Measurements from ENCODE around the gene CLIC5.

Gene CLIC5

DNA sequence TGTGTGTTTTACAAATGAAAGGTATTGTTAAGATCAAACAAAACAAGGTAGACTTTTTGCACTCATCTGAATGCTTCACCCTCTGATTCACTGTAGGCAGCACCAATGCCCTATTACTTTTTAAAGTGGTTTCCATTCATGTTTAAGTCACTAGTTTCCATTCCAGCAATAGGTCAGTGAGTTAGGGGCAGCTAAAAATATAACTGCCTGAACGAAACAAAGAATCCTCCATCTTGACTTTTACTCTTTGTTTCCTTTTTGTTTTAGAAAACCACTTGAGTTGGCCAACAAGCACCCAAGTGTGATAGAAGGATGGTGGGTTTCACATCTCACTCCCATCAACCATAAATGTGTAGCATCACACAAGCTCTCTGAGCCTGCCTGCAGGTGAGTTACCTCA, 25.5 kb downstream of the CLIC5 start:
- no peak for DNase-seq

DNA sequence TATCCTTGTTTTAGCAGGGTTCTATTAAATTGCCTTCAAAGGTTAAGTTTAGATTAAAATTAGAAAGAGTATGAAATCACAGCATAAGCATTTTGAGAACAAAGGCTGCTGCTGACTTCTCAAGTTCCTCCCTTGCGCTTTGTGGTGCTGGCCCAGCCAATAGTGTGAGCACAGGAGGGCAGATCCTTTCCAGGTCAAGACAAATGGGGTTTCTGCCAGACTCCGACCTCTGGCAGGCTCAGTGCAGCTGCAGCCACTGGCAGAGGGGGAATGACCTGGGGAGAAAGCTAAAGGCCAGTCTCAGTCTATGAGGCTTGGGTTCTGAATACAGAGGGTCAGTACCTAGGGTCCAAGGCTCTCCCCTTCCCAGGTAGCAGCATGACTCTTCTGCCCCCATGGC, 27.0 kb downstream of the CLIC5 start:
- DNase-seq, result no peak

DNA sequence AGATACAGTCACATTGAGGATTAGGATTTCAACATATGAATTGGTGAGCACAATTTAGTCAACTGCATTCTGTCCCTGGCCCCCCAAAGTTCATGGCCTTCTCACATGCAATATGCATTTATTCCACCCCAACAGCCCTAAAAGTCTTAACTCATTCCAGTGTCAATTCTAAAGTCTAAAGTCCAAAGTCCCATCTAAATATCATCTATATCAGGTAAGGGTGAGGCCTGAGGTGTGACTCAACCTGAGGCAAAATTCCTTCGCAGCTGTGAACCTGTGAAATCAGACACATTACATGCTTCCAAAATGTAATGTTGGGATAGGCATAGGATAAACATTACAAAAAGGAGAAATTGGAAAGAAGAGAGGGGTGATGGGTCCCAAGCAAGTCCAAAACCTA, 27.8 kb downstream of the CLIC5 start:
- DNase-seq, result no peak

DNA sequence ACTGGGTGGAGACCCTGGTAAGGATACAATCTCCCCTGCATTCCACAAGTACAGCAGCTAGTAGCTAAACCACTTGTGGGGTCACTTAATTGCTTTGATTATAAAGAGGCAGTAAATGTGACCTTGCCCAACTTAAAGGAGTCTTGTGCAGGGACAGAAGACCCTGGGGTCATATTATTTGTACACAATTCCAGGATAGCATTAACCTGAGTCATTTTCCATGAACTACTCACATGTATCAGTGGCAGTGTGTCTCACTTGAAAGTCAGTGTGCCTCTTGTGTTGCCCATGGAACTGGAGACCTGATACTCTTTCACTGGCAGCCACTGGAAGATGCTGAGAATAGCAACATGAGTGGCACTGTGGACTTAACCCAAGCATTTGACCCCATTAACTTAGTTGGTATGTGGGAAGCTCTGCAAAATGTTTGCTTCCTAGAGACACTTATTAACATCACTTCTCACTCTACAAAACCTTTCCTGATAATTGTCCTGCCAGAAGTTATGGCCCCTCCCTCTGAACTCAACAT, 28.9 kb downstream of the CLIC5 start:
- DNase-seq, result no peak

GRCh38 chr6:45984788-45985425, 30.8 kb downstream of the CLIC5 start:
- DNase-seq, result no peak

DNA sequence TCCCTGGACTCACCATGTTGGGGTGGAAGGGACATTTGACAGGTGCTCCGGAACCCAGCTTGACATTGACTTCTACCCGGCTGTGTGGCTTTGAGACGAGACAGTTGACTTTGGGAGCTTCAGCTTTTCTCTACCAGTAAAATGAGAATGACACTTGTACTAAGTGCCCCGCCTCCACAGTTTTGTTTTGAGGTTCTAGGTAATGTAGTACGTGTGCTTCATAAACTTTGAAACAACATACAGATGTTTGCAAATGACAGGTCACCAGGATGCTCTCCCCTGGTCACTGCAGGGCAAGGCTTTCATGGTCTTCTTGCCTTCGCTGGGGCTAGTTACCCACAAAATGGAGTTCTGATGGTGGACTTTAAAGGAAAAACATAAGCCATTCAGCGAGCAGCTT, 31.3 kb downstream of the CLIC5 start:
- no peak for DNase-seq

DNA sequence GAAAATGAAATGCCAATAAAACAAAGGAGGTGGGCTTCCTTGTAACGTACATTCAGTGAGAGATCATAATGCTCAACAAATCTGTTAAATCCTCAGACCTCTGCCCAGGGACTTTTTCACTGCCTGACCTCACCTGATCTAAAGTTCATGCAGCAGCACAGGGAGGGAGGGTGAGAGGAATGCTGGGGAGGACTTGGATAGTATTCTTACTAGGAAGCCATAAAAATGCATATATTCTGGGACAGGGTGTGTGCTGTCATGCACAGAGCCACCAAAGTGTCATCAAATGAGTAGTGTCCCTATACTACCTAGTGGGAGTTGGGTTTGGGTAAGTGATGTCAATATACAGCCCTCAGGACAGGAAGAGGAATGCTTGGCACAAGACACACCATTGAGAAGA, 32.6 kb downstream of the CLIC5 start:
- no peak for DNase-seq

- DNase-seq, result no peak
Measured at GRCh38 chr6:45982280-45983036, 33.2 kb downstream of the CLIC5 start.

GRCh38 chr6:45981046-45981445, 34.6 kb downstream of the CLIC5 start:
- DNase-seq, result no peak

GRCh38 chr6:45979311-45979710, 36.3 kb downstream of the CLIC5 start:
- no peak for DNase-seq

DNA sequence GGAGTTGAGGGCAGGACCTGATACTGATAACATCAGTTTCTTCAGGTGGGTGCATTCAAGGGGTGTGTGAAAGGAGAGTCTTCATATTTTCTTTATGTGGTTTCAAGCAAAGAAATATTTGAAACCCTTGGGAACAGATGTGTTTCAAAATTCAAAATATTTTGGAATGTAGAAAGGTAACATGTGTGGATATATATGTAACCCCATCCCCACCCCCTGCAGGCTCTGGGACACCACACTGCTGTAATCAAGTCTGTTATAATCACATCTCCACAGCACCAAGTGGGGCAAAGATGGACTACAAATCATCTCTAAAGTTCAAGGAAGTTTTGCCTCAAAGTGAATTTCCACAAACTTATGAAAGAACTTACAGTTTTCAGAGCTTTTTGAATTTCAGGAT, 41.1 kb downstream of the CLIC5 start:
- no peak for DNase-seq

DNA sequence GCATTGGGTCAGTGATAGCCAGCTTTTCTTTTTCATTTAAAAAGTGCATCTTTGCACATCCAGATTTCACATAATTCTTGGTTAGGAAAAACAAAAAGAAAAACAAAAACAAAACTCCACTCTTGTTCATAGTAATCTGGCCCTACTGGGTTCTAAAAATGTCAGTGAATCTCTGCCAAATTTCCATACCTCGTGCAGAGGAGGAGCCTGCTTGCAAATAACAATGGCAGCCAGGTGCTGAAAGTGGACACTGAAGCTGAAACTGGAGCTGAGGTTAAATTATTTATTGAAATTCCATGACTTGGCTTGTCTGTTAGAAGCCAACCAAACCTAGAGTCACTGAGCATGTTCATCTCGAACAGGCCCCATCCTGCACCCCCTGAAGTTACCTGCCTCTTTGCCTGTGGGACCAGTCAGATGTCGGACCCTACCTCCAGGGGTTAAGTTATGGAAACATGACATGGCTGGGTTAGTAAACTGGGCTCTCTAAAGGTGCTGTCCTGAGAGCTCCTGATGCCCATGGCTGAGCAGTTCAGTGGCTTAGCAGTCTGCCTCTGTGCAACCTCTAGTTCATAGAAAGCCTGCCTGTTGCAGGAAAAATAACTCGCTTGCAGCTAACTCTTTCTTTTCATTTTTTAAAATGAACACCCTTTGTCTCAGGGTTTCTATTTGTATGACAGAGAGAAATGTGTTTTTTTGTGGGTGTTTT, 42.7 kb downstream of the CLIC5 start:
- no peak for DNase-seq

GRCh38 chr6:45971287-45971686, 44.4 kb downstream of the CLIC5 start:
- DNase-seq, result no peak

- DNase-seq, result no peak
Measured at GRCh38 chr6:45970326-45970725, 45.3 kb downstream of the CLIC5 start.

GRCh38 chr6:45969883-45970282, 45.8 kb downstream of the CLIC5 start:
- DNase-seq, result no peak

- DNase-seq, result no peak
Measured at GRCh38 chr6:45969026-45969425, 46.6 kb downstream of the CLIC5 start.

DNA sequence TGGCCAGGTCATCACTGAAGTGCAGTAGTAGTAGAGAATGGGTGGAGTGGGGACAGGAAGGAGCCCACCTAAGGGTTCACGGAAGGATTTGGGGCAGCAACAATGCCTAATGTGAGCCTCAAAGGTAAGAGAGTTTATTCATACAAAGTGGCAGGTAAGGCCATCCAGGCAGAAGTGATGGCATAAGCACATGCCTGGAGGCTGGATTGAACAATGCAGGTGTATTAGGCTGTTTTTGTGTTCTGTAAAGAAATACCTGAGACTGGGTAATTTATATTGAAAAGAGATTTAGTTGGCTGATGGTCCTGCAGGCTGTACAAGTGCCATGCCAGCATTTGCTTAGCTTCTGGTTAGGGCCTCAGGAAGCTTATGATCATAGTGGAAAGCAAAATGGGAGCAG, 48.3 kb downstream of the CLIC5 start:
- no peak for DNase-seq

DNA sequence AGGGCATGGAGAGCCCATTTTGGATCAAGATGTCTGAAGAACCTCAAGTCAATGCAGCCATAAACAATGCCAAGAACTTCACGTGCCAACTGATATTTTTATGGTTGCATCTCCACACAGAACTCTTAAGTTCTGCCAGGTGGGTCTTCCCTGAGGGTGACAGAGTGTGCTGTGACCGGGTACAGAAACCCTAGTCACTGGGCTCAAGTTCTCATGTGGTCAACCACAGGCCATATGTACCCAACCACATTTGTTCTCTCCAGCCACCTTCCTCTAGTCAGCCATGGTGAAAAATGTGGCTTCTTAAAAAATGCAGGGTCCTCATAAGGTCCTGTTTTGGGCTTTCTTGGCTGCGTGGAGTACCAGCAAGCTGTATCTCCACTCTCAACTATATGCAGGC, 48.9 kb downstream of the CLIC5 start:
- no peak for DNase-seq

- no peak for DNase-seq
Measured at GRCh38 chr6:45966340-45966739, 49.3 kb downstream of the CLIC5 start.

DNA sequence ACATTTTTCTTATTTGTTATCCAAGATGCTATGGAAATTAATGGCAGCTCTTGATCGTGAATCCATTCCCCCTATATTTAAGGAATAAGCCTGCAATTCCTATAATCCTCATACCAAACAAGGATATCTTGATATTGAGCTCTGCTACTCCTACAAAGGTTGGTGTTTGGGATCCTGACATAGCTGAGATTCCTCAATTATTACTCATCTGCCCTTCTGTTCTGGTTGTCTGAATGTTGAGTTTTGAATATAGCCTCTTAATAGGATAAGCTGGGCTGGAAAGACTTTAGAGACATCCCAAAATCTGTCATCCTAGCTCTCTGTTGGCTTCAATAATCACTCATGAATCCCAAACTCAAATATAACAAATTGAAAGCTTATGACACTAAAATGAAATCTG, 49.9 kb downstream of the CLIC5 start:
- DNase-seq, result no peak

- no peak for DNase-seq
Measured at GRCh38 chr6:45965007-45965406, 50.7 kb downstream of the CLIC5 start.

GRCh38 chr6:45964300-45964699, 51.4 kb downstream of the CLIC5 start:
- DNase-seq, result no peak

DNA sequence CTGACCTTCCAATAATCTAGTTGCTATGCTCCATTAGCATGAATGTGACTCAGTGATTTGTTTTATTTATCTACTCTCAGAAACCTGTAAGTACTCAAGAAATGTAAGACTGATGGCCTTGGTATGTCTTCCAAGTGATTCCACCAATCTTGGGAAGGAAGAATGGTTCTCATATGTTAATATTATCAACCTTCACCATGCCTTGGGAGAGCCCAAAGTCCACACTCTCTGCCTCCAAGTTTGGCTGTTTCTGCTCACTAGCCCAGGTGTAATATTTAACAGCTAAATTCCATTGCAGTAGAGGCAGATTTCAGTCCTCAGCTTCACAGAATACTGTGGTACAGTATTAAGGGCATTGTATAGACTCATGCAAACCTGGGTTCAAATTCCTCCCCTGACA, 51.8 kb downstream of the CLIC5 start:
- DNase-seq, result no peak

GRCh38 chr6:45961125-45961524, 54.5 kb downstream of the CLIC5 start:
- no peak for DNase-seq
